GM23338 (cell line): Measurements from ENCODE around the gene TMEM269. TPM values are rescaled to one million over a fixed set of nuclear protein-coding genes. Genes with fewer than 3 reads are reported as not detected.

Source experiments
- ATAC-seq: fragments of 200-7000 bp; cut with Tn5 transposase; 3 replicates; pipeline ENCODE4 v1.9.1; 2020
- DNase-seq: peaks from one replicate; pipeline ENCODE4 v3.0.0-alpha.2; 2015; ENCODE audit warnings: low spot score
- H2AFZ ChIP-seq: fragments of 200-600 bp; sonication (generic); 2 replicates; pipeline ENCODE4 v1.8.0; 2016; ENCODE audit warnings: antibody characterized with exemption, mild to moderate bottlenecking, moderate library complexity
- H3F3A ChIP-seq: fragments of 200-600 bp; sonication (generic); replicated peaks from 2 replicates; pipeline ENCODE4 v1.8.0; 2017; ENCODE audit warnings: antibody characterized with exemption, mixed run types, low read depth
- H3K27ac ChIP-seq: fragments of 200-600 bp; sonication (generic); 2 replicates; pipeline ENCODE4 v1.6.1; 2016; ENCODE audit warnings: low read depth
- H3K27me3 ChIP-seq: fragments of 200-600 bp; sonication (generic); 2 replicates; pipeline ENCODE4 v1.8.0; 2016; ENCODE audit warnings: mild to moderate bottlenecking, mixed run types, moderate library complexity; ENCODE audit not compliant: insufficient read depth
- H3K36me3 ChIP-seq: fragments of 200-600 bp; sonication (generic); 2 replicates; pipeline ENCODE4 v1.8.0; 2016; ENCODE audit warnings: mild to moderate bottlenecking; ENCODE audit not compliant: insufficient read depth
- H3K4me1 ChIP-seq: fragments of 200-600 bp; sonication (generic); 2 replicates; pipeline ENCODE4 v1.8.0; 2016; ENCODE audit warnings: mild to moderate bottlenecking, moderate library complexity; ENCODE audit not compliant: insufficient read depth
- H3K4me2 ChIP-seq: fragments of 200-600 bp; sonication (generic); 2 replicates; pipeline ENCODE4 v1.7.1; 2017; ENCODE audit warnings: mixed run types
- H3K4me3 ChIP-seq: fragments of 200-600 bp; sonication (generic); 2 replicates; pipeline ENCODE4 v1.6.1; 2016; ENCODE audit warnings: mixed run types
- H3K79me2 ChIP-seq: fragments of 200-600 bp; sonication (generic); replicated peaks from 2 replicates; pipeline ENCODE4 v1.8.0; 2017; ENCODE audit warnings: mild to moderate bottlenecking; ENCODE audit not compliant: insufficient read depth
- H3K9me2 ChIP-seq: fragments of 200-600 bp; sonication (generic); 2 replicates; pipeline ENCODE4 v1.8.0; 2017; ENCODE audit not compliant: insufficient read depth
- H4K20me1 ChIP-seq: fragments of 200-600 bp; sonication (generic); replicated peaks from 2 replicates; pipeline ENCODE4 v1.8.0; 2017; ENCODE audit warnings: mild to moderate bottlenecking; ENCODE audit not compliant: insufficient read depth
- H3K27ac Mint-ChIP-seq: 2 replicates; pipeline ENCODE4 v1.8.0; 2020; ENCODE audit warnings: inconsistent platforms, mild to moderate bottlenecking, moderate library complexity, mixed read lengths
- H3K27me3 Mint-ChIP-seq: 3 replicates; pipeline ENCODE4 v1.8.0; 2022; ENCODE audit warnings: low read depth, mild to moderate bottlenecking, moderate library complexity, mixed read lengths, inconsistent platforms; ENCODE audit not compliant: insufficient read depth, poor library complexity
- H3K36me3 Mint-ChIP-seq: 3 replicates; pipeline ENCODE4 v1.8.0; 2021; ENCODE audit warnings: low read depth, mild to moderate bottlenecking, inconsistent platforms, moderate library complexity, mixed read lengths
- H3K4me1 Mint-ChIP-seq: 3 replicates; pipeline ENCODE4 v1.8.0; 2020; ENCODE audit warnings: mild to moderate bottlenecking, inconsistent platforms, mixed read lengths
- H3K4me3 Mint-ChIP-seq: 3 replicates; pipeline ENCODE4 v1.8.0; 2021; ENCODE audit warnings: moderate library complexity, mild to moderate bottlenecking, inconsistent platforms, mixed read lengths
- H3K9me3 Mint-ChIP-seq: 3 replicates; pipeline ENCODE4 v1.8.0; 2020; ENCODE audit warnings: moderate library complexity, mild to moderate bottlenecking, inconsistent platforms, mixed read lengths
- CREB1 ChIP-seq: fragments of 250-450 bp; sonication (Bioruptor Pico); IDR thresholded peaks from 2 replicates; pipeline ENCODE4 v1.5.0; 2020; ENCODE audit warnings: low read depth, mild to moderate bottlenecking, moderate library complexity
- ETS1 ChIP-seq: IDR thresholded peaks from 2 replicates; pipeline ENCODE4 v1.6.1; 2016; ENCODE audit warnings: antibody characterized with exemption
- EZH2 ChIP-seq: fragments of 200-600 bp; sonication (generic); IDR thresholded peaks from one replicate; pipeline ENCODE4 v1.8.0; 2017; ENCODE audit warnings: antibody characterized with exemption, mild to moderate bottlenecking, low read depth; ENCODE audit not compliant: unreplicated experiment
- EZH2phosphoT487 ChIP-seq: fragments of 200-600 bp; sonication (generic); IDR thresholded peaks from one replicate; pipeline ENCODE4 v1.8.1; 2018; ENCODE audit warnings: antibody characterized with exemption; ENCODE audit not compliant: unreplicated experiment
- JUNB ChIP-seq: IDR thresholded peaks from one replicate; pipeline ENCODE4 v1.6.1; 2016; ENCODE audit warnings: antibody characterized with exemption; ENCODE audit not compliant: unreplicated experiment
- NANOG ChIP-seq: IDR thresholded peaks from 2 replicates; pipeline ENCODE4 v1.6.1; 2016; ENCODE audit warnings: antibody characterized with exemption, borderline replicate concordance
- POLR2AphosphoS5 ChIP-seq: IDR thresholded peaks from 2 replicates; pipeline ENCODE4 v1.6.1; 2016; ENCODE audit warnings: antibody characterized with exemption, low read depth
- REST ChIP-seq: IDR thresholded peaks from one replicate; pipeline ENCODE4 v1.6.1; 2018; ENCODE audit warnings: antibody characterized with exemption; ENCODE audit not compliant: unreplicated experiment
- STAT1 ChIP-seq: IDR thresholded peaks from one replicate; pipeline ENCODE4 v1.6.1; 2016; ENCODE audit warnings: antibody characterized with exemption; ENCODE audit not compliant: unreplicated experiment
- ZNF114 ChIP-seq: fragments of 250-450 bp; sonication (Bioruptor Pico); IDR thresholded peaks from 2 replicates; pipeline ENCODE4 v1.5.0; 2020; ENCODE audit warnings: mild to moderate bottlenecking, moderate library complexity
- ZNF331 ChIP-seq: fragments of 250-450 bp; sonication (Bioruptor Pico); IDR thresholded peaks from 2 replicates; pipeline ENCODE4 v1.5.0; 2020; ENCODE audit warnings: low read depth, mild to moderate bottlenecking, moderate library complexity
- polyA plus RNA-seq: library from polyadenylated mRNA; unstranded; fragments of >200 nt; fragmentation: Nextera tagmentation; extraction: Ambion mirVana; gene quantifications from 2 replicates; pipeline ENCODE4 v1.2.1, GENCODE V29; 2016
- total RNA-seq: library from RNA; depleted of rRNA; stranded (reverse); fragments of >200 nt; shearing (Covaris generic); gene quantifications from 2 replicates; pipeline ENCODE4 v1.2.3, GENCODE V29; 2014
- TF ChIP-seq, protein P1 (sequence below): fragments of 250-450 bp; sonication (Bioruptor Pico); IDR thresholded peaks from 2 replicates; pipeline ENCODE4 v1.5.0; 2020; ENCODE audit warnings: mild to moderate bottlenecking, moderate library complexity
- TF ChIP-seq, protein P2 (sequence below), 2 experiments: fragments of 200-600 bp in 1 of 2; sonication (generic) in 1 of 2; conservative IDR thresholded peaks; 2 replicates each; pipeline versions ENCODE4 v1.5.1 to v1.6.1; 2016 to 2017; ENCODE audit warnings: antibody characterized with exemption in 2 of 2, low read depth in 2 of 2, mild to moderate bottlenecking in 2 of 2, moderate library complexity in 1 of 2

TMEM269 gene
- total and polyA plus RNA-seq, 2 experiments from 2014 or later = 0.31 to 0.45 TPM

DNA sequence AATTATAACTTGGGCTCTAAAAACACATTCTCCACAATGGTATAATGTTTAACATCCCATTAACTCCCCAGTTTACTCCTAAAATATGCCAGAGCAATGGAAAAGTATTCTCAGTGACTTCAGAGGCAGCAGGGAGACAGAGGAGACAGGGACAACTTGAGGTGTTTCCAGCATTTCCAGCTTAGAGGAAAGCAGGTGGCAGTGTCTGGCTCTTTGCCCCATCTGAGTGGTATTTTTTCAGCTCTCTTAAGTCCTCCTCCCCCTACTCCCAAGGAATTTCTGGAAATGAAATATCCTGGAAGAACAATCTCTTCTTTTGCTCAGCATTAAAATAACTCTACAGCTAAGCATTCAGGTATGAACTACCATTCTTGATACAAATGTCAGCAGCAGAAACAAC lies 21.4 kb downstream of the TMEM269 start:
- peaks cover 27% of the 10 kb centered on the region for H3K36me3 Mint-ChIP-seq
- no peak overlapping the region for H2AFZ ChIP-seq
- no peaks in the 10 kb centered on the region for H3K27me3 ChIP-seq
- no peak overlapping the region for H3K27ac ChIP-seq
- no peaks in the 10 kb centered on the region for H3F3A ChIP-seq
- peaks cover 21% of the 10 kb centered on the region; the same call in 2 of the 3 replicates for H3K9me3 Mint-ChIP-seq
- no peak for ATAC-seq
- H3K4me3 Mint-ChIP-seq = no peak overlapping the region
- no peak for DNase-seq
- H3K79me2 ChIP-seq = no peaks in the 10 kb centered on the region
- no peak overlapping the region for H3K4me2 ChIP-seq
- H3K36me3 ChIP-seq = 0 out of 2 replicates have a peak, but pooled peaks cover 11% of the 10 kb centered on the region
- H4K20me1 ChIP-seq = no peaks in the 10 kb centered on the region
- H3K27ac Mint-ChIP-seq = no peak overlapping the region
- no peaks in the 10 kb centered on the region for H3K4me1 Mint-ChIP-seq
- no peak overlapping the region for H3K4me3 ChIP-seq
- no peaks in the 10 kb centered on the region for H3K4me1 ChIP-seq
- H3K9me2 ChIP-seq = no peaks in the 10 kb centered on the region
- H3K27me3 Mint-ChIP-seq = peaks cover 2% of the 10 kb centered on the region
- TF ChIP-seq CREB1 (CRISPR knock-in tag) (no peak), NANOG (no peak), EZH2phosphoT487 (no peak), STAT1 (no peak), JUNB (no peak), ZNF114 (CRISPR knock-in tag) (no peak), ETS1 (no peak), POLR2AphosphoS5 (no peak), ZNF331 (CRISPR knock-in tag) (no peak), EZH2 (no peak), REST (no peak)
- TF ChIP-seq, protein P1, sequence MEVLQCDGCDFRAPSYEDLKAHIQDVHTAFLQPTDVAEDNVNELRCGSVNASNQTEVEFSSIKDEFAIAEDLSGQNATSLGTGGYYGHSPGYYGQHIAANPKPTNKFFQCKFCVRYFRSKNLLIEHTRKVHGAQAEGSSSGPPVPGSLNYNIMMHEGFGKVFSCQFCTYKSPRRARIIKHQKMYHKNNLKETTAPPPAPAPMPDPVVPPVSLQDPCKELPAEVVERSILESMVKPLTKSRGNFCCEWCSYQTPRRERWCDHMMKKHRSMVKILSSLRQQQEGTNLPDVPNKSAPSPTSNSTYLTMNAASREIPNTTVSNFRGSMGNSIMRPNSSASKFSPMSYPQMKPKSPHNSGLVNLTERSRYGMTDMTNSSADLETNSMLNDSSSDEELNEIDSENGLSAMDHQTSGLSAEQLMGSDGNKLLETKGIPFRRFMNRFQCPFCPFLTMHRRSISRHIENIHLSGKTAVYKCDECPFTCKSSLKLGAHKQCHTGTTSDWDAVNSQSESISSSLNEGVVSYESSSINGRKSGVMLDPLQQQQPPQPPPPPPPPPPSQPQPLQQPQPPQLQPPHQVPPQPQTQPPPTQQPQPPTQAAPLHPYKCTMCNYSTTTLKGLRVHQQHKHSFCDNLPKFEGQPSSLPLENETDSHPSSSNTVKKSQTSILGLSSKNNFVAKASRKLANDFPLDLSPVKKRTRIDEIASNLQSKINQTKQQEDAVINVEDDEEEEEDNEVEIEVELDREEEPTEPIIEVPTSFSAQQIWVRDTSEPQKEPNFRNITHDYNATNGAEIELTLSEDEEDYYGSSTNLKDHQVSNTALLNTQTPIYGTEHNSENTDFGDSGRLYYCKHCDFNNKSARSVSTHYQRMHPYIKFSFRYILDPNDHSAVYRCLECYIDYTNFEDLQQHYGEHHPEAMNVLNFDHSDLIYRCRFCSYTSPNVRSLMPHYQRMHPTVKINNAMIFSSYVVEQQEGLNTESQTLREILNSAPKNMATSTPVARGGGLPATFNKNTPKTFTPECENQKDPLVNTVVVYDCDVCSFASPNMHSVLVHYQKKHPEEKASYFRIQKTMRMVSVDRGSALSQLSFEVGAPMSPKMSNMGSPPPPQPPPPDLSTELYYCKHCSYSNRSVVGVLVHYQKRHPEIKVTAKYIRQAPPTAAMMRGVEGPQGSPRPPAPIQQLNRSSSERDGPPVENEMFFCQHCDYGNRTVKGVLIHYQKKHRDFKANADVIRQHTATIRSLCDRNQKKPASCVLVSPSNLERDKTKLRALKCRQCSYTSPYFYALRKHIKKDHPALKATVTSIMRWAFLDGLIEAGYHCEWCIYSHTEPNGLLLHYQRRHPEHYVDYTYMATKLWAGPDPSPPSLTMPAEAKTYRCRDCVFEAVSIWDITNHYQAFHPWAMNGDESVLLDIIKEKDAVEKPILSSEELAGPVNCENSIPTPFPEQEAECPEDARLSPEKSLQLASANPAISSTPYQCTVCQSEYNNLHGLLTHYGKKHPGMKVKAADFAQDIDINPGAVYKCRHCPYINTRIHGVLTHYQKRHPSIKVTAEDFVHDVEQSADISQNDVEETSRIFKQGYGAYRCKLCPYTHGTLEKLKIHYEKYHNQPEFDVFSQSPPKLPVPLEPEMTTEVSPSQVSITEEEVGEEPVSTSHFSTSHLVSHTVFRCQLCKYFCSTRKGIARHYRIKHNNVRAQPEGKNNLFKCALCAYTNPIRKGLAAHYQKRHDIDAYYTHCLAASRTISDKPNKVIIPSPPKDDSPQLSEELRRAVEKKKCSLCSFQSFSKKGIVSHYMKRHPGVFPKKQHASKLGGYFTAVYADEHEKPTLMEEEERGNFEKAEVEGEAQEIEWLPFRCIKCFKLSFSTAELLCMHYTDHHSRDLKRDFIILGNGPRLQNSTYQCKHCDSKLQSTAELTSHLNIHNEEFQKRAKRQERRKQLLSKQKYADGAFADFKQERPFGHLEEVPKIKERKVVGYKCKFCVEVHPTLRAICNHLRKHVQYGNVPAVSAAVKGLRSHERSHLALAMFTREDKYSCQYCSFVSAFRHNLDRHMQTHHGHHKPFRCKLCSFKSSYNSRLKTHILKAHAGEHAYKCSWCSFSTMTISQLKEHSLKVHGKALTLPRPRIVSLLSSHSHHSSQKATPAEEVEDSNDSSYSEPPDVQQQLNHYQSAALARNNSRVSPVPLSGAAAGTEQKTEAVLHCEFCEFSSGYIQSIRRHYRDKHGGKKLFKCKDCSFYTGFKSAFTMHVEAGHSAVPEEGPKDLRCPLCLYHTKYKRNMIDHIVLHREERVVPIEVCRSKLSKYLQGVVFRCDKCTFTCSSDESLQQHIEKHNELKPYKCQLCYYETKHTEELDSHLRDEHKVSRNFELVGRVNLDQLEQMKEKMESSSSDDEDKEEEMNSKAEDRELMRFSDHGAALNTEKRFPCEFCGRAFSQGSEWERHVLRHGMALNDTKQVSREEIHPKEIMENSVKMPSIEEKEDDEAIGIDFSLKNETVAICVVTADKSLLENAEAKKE (CRISPR knock-in tag) = no peak
- TF ChIP-seq, protein P2, sequence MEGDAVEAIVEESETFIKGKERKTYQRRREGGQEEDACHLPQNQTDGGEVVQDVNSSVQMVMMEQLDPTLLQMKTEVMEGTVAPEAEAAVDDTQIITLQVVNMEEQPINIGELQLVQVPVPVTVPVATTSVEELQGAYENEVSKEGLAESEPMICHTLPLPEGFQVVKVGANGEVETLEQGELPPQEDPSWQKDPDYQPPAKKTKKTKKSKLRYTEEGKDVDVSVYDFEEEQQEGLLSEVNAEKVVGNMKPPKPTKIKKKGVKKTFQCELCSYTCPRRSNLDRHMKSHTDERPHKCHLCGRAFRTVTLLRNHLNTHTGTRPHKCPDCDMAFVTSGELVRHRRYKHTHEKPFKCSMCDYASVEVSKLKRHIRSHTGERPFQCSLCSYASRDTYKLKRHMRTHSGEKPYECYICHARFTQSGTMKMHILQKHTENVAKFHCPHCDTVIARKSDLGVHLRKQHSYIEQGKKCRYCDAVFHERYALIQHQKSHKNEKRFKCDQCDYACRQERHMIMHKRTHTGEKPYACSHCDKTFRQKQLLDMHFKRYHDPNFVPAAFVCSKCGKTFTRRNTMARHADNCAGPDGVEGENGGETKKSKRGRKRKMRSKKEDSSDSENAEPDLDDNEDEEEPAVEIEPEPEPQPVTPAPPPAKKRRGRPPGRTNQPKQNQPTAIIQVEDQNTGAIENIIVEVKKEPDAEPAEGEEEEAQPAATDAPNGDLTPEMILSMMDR (conservative IDR thresholded peaks at IDR 0.05; ENCODE audit: low read depth in 2 of 2) = no peak
